Muscle layer of duodenum (tissue), 2 donors: ENCODE measurements around the gene SLC17A2.
"Not testable (repeated sequence)": the region's sequence is repeated elsewhere in the genome, so short reads cannot be mapped to it uniquely, and the experiment has no call there.

Source experiments
- H3K27ac ChIP-seq: one replicate; pipeline ENCODE4 v1.7.0; 2013; ENCODE audit warnings: mild to moderate bottlenecking, low read length
- H3K27me3 ChIP-seq: one replicate; pipeline ENCODE4 v1.7.0; 2013; ENCODE audit warnings: low read depth, mild to moderate bottlenecking, control low read depth, low read length
- H3K36me3 ChIP-seq, 2 donors: one replicate each; pipeline ENCODE4 v1.7.0; 2013; ENCODE audit warnings: low read length in 2 of 2, control low read depth in 1 of 2, mild to moderate bottlenecking in 1 of 2; ENCODE audit not compliant: insufficient read depth in 2 of 2, control insufficient read depth in 1 of 2
- H3K4me1 ChIP-seq, 2 donors: one replicate each; pipeline ENCODE4 v1.7.0; 2013; ENCODE audit warnings: low read length in 2 of 2, mild to moderate bottlenecking in 2 of 2, control low read depth in 1 of 2, moderate library complexity in 1 of 2; ENCODE audit not compliant: insufficient read depth in 2 of 2, control insufficient read depth in 1 of 2
- H3K4me3 ChIP-seq, 2 donors: one replicate each; pipeline ENCODE4 v1.7.0; 2013; ENCODE audit warnings: low read length in 2 of 2, low read depth in 1 of 2, mild to moderate bottlenecking in 1 of 2
- H3K9me3 ChIP-seq, 2 donors: one replicate each; pipeline ENCODE4 v1.7.0; 2013; ENCODE audit warnings: low read length in 2 of 2, control low read depth in 1 of 2, mild to moderate bottlenecking in 1 of 2; ENCODE audit not compliant: control insufficient read depth in 1 of 2
- donor health status: healthy.

Gene SLC17A2

DNA sequence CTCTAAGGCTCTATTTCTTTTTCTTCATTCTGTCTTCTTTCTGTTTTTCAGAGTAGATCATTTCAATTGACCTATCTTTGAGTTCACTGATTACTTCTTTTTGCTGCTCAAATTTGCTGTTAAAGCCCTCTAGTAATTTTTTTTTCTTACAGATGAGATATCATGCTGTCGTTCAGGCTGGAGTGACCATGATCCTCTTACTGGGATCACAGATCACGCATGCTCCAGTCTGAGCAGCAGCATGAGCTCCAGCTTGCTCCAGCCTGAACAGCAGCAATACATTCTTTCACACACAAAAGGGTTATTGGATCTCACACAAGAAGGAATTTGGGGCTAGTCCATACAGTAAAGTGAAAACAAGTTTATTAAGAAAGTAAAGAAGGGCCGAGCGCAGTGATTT is 19.8 kb upstream of the SLC17A2 start:
- H3K9me3 ChIP-seq: no peaks in the 10 kb centered on the region
- H3K4me3 ChIP-seq: no peak overlapping the region
- no peaks in the 10 kb centered on the region for H3K4me1 ChIP-seq
- H3K27ac ChIP-seq: no peak overlapping the region
- H3K36me3 ChIP-seq: no peaks in the 10 kb centered on the region
- no peaks in the 10 kb centered on the region for H3K27me3 ChIP-seq

DNA sequence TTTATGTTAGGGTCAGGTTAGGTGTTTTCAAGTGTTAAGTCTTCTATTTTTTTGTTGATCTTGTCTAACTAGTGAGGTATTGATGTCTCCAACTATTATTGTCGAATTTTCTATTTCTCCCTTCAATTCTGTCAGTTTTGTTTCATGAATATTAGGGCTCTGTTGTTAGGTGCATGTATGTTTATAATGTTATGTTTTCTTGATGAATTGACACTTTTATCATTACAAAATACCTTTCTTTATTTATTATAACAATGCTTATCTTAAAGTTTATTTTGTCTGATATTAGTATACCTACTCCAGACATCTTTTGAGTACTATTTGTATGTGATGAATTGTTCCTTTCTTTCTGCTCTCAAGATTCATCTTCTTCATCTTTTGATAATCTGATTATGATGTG is 19.2 kb upstream of the SLC17A2 start:
- Histone ChIP-seq H3K36me3 (no peaks in the 10 kb centered on the region), H3K27me3 (no peaks in the 10 kb centered on the region), H3K4me3 (no peak overlapping the region), H3K4me1 (no peaks in the 10 kb centered on the region), H3K27ac (no peak overlapping the region), H3K9me3 (no peaks in the 10 kb centered on the region)

DNA sequence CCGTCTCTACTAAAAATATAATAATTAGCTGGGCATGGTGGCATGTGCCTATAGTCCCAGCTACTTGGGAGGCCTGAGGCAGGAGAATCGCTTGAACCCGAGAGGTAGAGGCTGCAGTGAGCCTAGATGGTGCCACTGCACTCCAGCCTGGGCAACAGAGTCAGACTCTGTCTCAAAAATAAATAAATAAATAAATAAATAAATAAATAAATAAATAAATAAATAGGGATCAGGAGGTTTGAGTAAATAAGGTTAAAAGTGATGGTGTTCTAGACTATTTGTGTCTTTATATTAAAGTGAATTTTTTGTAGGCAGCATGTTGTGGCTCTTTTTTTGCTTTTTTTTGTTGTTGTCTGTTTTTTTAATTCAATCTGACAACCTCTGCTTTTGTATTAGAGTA is 17.0 kb upstream of the SLC17A2 start:
- H3K27ac ChIP-seq, H3K9me3 ChIP-seq, H3K36me3 ChIP-seq, H3K27me3 ChIP-seq, H3K4me3 ChIP-seq, H3K4me1 ChIP-seq: not testable (repeated sequence)

DNA sequence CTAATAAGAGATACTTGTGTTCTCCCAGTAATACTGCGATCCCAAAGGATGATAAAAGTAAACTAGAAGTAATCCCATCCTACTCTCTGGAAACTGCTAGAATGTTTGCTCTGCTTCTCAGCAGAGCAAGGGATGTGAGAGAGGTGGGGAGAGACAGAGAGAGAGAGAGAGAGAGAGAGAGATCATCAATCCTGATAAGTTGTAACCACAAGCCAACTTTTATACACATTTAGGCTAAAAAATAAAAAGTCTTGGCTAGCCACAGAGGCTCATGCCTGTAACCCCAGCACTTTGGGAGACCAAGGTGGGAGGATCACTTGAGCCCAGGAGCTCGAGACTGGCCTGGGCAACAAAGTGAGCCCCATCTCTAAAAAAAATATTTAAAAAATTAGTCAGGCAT is 16.1 kb upstream of the SLC17A2 start:
- no peak overlapping the region for H3K4me3 ChIP-seq

DNA sequence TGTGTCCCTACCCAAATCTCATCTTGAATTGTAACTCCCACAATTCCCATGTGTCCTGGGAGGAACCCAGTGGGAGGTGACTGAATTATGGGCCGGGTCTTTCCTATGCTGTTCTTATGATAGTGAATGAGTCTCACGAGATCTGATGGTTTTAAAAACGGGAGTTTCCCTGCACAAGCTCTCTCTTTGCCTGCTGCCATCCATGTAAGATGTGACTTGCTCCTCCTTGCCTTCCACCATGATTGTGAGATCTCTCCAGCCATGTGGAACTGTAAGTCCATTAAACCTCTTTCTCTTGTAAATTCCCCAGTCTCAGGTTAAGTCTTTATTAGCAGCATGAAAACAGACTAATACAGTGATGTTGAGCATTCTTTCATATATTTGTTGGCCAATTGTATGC is 15.2 kb upstream of the SLC17A2 start:
- not testable (repeated sequence) for H3K36me3 ChIP-seq, H3K4me3 ChIP-seq

More for the DNA sequence above, 16.1 kb upstream of the SLC17A2 start:
- H3K9me3 ChIP-seq: no peaks in the 10 kb centered on the region
- no peak overlapping the region for H3K27ac ChIP-seq
- H3K36me3 ChIP-seq: no peaks in the 10 kb centered on the region
- H3K27me3 ChIP-seq: no peaks in the 10 kb centered on the region
- no peaks in the 10 kb centered on the region for H3K4me1 ChIP-seq

DNA sequence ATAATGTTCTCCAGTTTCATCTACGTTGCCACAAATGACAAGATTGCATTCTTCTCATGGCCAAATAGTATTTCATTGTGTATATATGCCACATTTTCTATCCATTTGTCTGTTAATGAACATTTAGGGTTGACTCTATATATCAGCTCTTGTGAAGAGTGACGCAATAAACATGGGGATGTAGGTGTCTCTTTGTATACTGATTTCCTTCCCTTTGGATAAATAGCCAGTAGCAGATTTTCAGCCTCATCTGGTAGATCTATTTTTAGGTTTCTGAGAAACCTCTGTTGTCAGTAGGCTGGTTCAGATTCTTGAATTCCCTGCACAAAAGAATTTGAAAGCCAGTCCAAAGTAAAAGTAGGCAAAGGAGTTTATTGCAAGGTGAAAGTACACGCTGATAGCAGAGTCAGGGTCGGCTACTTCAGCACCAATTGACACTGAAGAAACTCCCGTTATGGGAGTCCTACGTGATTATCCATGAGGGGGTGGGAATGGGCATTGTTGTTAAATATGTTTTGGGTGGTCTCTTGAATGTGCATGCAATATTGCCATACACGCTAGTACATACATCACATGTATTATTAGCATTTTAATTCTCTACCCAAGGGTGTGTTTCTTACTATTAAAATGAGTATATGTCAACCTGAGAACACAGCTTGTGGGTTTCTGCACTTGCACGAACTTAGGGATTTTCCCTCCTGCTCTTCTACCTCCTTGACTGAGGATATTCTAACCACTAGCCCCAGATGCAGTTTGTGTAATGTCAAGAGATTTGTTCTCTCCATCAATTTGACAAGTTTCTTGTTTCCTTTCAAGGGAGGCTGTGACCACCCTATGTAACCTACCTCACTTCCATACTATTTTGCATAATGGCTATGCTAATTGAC is 14.4 kb upstream of the SLC17A2 start:
- Histone ChIP-seq H3K36me3 (no peaks in the 10 kb centered on the region), H3K4me1 (no peaks in the 10 kb centered on the region), H3K27me3 (no peaks in the 10 kb centered on the region), H3K4me3 (no peak overlapping the region), H3K27ac (no peak overlapping the region), H3K9me3 (no peaks in the 10 kb centered on the region)

More for the DNA sequence above, 15.2 kb upstream of the SLC17A2 start:
- not testable (repeated sequence) for H3K27me3 ChIP-seq, H3K4me1 ChIP-seq, H3K9me3 ChIP-seq, H3K27ac ChIP-seq

DNA sequence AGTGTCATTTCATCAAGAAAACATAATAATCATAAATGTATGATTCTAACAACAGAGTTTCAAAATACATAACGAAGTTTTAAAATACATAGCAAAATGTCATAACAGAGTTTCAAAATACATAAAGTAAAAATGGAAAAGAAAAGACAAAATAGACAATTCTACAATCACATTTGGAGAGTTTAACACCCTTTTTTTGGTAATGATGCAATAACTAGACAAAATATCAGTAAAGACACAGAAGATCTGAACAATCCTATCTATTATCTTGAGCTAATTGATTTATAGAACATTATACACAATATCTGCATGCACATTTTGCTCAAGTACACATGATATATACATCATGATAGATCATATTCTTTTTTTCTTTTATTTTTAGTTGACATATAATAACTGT is 13.4 kb upstream of the SLC17A2 start:
- Histone ChIP-seq H3K9me3 (no peaks in the 10 kb centered on the region), H3K27ac (no peak overlapping the region), H3K27me3 (no peaks in the 10 kb centered on the region), H3K4me3 (no peak overlapping the region), H3K4me1 (no peaks in the 10 kb centered on the region), H3K36me3 (no peaks in the 10 kb centered on the region)

DNA sequence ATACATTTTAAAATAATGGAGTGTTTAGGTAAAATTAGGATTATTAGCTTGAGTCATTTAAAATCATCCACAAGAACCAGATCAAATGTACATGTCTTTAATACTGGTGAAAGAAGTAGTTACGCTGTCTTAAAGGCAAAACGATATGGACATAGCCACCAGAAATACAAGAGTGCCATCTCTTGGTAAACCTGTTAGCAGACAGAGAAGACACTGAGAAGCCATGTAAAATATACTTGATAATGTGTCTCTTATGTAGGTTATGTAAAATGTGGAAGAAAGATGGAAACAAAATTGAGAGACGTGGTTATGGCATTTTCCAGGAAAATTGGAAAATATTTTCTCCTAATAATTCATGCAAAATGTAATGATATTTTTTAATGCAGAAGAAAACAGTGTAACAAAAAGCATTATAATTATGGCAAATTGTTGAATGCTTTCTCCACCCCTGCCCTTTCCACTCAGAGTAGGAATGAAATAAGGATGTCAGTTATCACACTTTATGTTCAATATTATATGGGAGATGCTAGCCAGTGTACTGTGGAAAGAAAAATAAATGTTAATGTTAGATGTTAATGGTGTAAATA is 12.2 kb upstream of the SLC17A2 start:
- H3K4me1 ChIP-seq: no peaks in the 10 kb centered on the region
- H3K9me3 ChIP-seq: no peaks in the 10 kb centered on the region
- H3K27me3 ChIP-seq: no peaks in the 10 kb centered on the region
- no peaks in the 10 kb centered on the region for H3K36me3 ChIP-seq
- H3K27ac ChIP-seq: no peak overlapping the region
- H3K4me3 ChIP-seq: no peak overlapping the region

DNA sequence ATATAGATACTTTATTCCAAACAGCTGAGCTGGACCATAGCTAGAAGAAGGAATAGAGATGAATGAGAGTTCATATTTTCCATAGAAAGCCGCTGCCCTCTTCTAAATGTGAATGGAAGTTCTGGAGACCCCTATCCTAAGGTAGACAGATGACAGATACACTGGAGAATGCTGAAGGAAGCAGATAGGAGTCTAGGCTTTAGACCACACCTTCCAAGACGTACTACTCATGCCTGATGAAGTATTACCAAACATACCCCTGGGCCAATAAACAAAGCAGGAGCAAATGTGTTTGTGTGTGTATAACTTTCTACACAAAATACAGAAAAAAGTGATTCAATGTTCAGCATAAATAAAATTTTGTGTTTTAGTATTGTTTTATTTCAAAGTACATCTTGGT is 9.1 kb upstream of the SLC17A2 start:
- Histone ChIP-seq H3K27me3 (no peaks in the 10 kb centered on the region), H3K4me3 (no peak overlapping the region), H3K36me3 (no peaks in the 10 kb centered on the region), H3K27ac (no peak overlapping the region), H3K4me1 (no peaks in the 10 kb centered on the region), H3K9me3 (no peaks in the 10 kb centered on the region)

DNA sequence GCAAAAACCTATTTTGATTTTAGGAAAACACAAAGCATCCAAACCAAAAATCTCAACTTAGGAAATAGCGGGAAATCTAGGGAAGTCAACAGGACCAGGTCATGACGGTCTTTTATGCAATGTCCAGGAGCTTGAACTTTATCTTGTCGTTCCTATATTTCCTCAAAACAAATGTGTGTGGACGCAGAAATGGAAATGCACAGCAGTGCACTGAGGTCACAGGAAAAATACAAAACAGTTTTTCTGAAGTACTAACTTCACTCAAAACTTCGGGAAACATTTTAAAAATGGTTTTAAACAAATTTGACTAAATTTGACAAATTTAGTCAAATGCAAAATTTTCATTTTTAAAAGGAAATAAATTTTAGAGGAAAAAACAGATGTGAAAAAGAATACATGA is 5.5 kb upstream of the SLC17A2 start:
- Histone ChIP-seq H3K27me3 (no peaks in the 10 kb centered on the region), H3K4me3 (no peak overlapping the region), H3K9me3 (no peaks in the 10 kb centered on the region), H3K36me3 (no peaks in the 10 kb centered on the region), H3K27ac (no peak overlapping the region), H3K4me1 (no peaks in the 10 kb centered on the region)

DNA sequence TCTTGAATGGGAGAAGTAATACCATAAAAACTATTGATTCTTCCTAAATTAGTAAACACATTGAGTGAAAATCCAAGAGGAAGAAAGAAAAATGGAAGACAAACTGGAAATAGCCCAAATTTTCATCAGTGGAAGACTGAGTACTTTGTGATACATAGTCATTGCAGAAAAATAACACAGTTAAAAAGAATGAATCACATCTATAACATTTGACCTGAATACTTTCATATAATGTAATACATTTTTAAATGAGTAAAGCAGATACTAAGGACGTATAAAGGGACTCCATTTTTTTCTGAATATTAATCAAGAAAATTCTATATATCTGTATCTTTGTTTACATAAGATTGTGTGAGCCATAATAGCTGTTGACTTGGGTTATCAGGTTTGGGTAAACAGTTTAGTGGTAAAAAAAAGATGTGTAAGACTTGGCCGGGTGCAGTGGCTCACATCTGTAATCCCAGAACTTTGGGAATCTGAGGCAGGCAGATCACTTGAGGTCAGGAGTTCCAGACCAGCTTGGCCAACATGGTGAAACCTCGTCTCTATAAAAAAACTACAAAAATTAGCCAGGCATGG is 4.3 kb upstream of the SLC17A2 start:
- H3K4me1 ChIP-seq: no peaks in the 10 kb centered on the region
- H3K9me3 ChIP-seq: no peaks in the 10 kb centered on the region
- no peaks in the 10 kb centered on the region for H3K27me3 ChIP-seq
- H3K4me3 ChIP-seq: no peak overlapping the region
- no peak overlapping the region for H3K27ac ChIP-seq
- H3K36me3 ChIP-seq: no peaks in the 10 kb centered on the region
